ENCODE measurements around the gene JMY.

JMY gene

DNA sequence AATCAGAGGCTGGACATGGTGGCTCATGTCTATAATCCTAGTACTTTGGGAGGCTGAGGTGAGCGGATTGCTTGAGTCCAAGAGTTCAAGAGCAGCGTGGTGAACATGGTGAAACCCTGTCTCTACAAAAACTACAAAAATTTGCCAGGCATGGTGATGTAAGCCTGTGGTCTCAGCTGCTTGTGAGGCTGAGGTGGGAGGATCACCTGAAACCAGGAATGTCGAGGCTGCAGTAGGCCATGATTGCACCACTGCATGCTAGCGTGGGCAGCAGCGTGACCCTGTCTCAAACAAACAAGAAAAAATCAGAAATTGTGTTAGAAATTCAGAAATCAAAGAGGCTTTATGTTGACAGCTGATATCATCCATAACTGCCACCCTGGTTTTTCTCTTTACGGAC lies 21.4 kb downstream of the JMY start:
- peaks cover 26% of the 10 kb centered on the region for H3K36me3 Mint-ChIP-seq
- H3K27me3 Mint-ChIP-seq, result no peaks in the 10 kb centered on the region
- H3K27ac Mint-ChIP-seq, result no peak overlapping the region
- H3K9me3 Mint-ChIP-seq, result peaks cover 7% of the 10 kb centered on the region
- peaks cover 54% of the 10 kb centered on the region for H3K4me1 Mint-ChIP-seq
- no peak for ATAC-seq
- H3K4me3 Mint-ChIP-seq, result no peak overlapping the region

DNA sequence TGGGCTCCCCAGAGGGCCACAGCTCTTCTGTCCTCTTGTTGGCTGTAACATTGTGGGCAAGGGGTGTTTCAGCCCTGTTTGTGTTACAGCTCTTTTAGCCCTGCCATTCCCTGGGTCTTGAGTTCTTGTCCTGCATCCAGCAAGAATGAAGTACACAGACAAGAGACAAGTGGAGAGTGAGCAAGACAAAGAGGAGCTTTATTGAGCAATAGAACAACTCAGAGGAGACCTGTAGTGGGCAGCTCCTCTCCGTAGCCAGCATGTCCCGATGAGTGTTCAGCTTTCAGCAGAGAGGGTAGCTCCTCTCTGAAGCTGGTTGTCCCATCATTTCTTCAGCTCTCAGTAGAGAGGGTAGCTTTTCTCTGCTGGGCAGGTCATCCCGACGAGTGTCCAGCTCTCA lies 22.9 kb downstream of the JMY start:
- H3K27me3 Mint-ChIP-seq, result no peaks in the 10 kb centered on the region
- H3K27ac Mint-ChIP-seq, result no peak overlapping the region
- no peak overlapping the region for H3K4me3 Mint-ChIP-seq
- peaks cover 16% of the 10 kb centered on the region for H3K36me3 Mint-ChIP-seq
- no peak for ATAC-seq
- no peaks in the 10 kb centered on the region for H3K9me3 Mint-ChIP-seq
- peaks cover 50% of the 10 kb centered on the region for H3K4me1 Mint-ChIP-seq

DNA sequence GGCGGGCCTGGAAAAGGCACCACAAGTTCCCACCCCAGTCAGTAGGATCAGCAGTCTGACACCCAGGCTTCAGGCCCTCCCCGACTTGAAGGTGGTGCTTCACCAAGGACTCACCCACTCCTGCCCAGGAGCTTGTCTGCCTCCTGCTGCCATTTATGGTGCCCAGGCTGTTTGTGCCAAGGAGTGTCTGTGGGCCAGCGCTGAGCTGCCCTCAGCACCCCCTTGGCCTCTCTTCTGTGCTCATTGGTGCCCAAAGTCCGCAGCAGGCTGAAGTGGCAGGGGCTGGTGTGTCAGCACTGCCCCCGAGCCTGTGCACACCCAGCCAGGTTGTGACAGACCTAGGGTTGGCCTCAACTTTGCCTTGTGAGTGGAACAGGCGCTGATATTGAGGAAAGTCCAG lies 23.5 kb downstream of the JMY start:
- H3K9me3 Mint-ChIP-seq, result no peaks in the 10 kb centered on the region
- H3K4me3 Mint-ChIP-seq, result no peak overlapping the region
- no peak for ATAC-seq
- H3K36me3 Mint-ChIP-seq, result peaks cover 13% of the 10 kb centered on the region
- H3K4me1 Mint-ChIP-seq, result peaks cover 44% of the 10 kb centered on the region
- H3K27me3 Mint-ChIP-seq, result no peaks in the 10 kb centered on the region
- no peak overlapping the region for H3K27ac Mint-ChIP-seq

DNA sequence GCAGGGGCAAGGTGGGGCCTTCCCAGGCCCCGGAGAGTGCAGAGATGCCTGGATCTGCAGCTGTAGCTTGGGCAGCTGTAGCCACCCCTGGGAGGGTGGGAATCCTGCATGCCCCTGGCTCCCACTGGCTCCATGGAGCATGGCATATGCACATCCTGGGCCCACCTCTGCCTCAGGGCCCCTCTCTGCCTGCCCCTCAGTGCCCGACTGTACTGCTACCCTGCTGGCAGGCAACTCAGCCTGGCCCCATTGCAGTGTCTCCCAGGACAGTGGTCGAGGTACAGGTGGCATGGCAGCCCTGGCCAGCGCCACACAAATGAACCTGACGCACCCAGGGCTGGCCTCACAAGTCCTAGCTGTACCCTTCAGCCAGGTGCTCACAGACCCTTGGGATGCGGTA lies 23.9 kb downstream of the JMY start:
- H3K27ac Mint-ChIP-seq, result no peak overlapping the region
- peaks cover 40% of the 10 kb centered on the region for H3K4me1 Mint-ChIP-seq
- ATAC-seq, result no peak
- peaks cover 9% of the 10 kb centered on the region for H3K36me3 Mint-ChIP-seq
- no peaks in the 10 kb centered on the region for H3K27me3 Mint-ChIP-seq
- no peaks in the 10 kb centered on the region for H3K9me3 Mint-ChIP-seq
- H3K4me3 Mint-ChIP-seq, result no peak overlapping the region

DNA sequence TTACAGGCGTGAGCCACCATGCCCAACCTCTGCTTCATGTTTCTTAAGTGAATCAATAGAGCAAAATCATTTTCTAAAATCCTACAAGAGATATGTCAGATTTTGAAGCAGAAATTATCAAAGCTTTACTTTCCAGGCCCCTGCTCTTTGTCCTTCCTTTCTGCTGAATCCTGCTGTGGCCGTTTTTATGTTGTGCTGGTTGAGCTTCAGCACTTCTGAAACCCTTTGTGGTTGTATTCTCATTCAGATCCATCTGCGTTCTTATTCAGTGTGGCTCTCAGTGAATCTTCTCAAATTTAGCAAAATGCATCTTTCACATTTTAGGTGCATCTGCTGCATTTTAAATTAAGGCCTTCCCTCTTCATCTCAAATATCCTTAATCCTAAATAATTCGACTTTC lies 26.0 kb downstream of the JMY start:
- Mint-ChIP-seq H3K36me3 (no peaks in the 10 kb centered on the region), H3K9me3 (no peaks in the 10 kb centered on the region), H3K27ac (no peak overlapping the region), H3K27me3 (no peaks in the 10 kb centered on the region), H3K4me3 (no peak overlapping the region), H3K4me1 (peaks cover 20% of the 10 kb centered on the region)
- no peak for ATAC-seq

DNA sequence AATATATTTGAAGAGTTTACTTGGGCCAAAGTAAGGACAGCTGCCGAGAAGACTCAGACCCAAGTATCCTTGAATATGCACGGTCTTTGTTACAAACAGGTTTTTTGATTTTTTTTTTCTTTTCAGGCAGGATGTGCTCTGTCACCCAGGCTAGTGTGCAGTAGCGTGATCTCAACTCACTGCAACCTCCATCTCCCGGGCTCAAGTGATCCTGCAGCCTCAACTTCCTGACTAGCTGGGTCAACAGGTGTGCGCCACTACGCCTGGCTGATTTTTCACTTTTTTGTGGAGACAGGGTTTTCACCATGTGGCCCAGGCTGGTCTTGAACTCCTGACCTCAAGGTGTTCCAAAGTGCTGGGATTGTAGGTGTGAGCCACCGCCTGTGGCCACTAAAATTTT lies 27.4 kb downstream of the JMY start:
- Mint-ChIP-seq H3K27ac (no peak overlapping the region), H3K4me3 (no peak overlapping the region), H3K4me1 (peaks cover 20% of the 10 kb centered on the region), H3K36me3 (peaks cover 5% of the 10 kb centered on the region), H3K27me3 (no peaks in the 10 kb centered on the region), H3K9me3 (no peaks in the 10 kb centered on the region)
- ATAC-seq, result peak; percentile 50

DNA sequence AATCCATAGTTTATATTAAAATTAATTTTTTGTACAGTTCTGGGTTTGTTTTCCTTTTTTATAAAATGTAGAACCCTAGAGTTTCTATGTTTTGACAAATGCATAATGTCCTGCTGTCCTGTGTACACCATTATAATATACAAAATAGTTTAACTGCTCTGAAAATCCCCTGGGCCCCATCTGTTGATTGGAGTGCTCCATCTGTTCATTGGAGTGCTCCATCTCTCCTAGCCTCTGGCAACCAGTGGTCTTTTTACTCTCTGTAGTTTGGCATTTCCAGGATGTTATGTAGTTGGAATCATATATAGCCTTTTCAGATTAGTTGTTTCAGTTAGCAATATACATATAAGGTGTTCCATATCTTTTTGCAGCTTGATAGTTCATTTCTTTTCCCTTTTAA lies 31.2 kb downstream of the JMY start:
- no peaks in the 10 kb centered on the region for H3K27me3 Mint-ChIP-seq
- H3K36me3 Mint-ChIP-seq, result peaks cover 18% of the 10 kb centered on the region
- no peak for ATAC-seq
- no peak overlapping the region for H3K27ac Mint-ChIP-seq
- no peak overlapping the region for H3K4me3 Mint-ChIP-seq
- H3K4me1 Mint-ChIP-seq, result peaks cover 29% of the 10 kb centered on the region
- peaks cover 2% of the 10 kb centered on the region for H3K9me3 Mint-ChIP-seq

DNA sequence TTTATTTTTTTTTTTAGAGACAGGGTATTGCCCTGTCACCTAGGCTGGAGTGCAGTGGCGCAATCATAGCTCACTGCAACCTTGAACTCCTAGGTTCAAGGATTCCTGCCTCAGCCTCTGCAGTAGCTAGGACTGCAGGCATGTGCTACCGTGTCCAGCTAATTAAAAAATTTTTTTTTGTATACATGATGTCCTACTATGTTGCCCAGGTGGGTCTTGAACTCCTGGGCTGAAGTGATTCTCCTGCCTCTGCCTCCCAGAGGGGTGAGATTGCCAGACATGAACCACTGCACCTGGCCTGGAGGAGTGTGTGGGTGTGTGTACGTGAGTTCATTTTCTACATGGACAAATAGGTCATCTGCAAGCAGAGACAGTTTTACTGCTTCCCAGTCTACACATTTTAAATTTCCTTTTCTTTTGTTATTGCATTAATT lies 33.8 kb downstream of the JMY start:
- no peak for ATAC-seq
- H3K27me3 Mint-ChIP-seq, result no peaks in the 10 kb centered on the region
- peaks cover 4% of the 10 kb centered on the region for H3K9me3 Mint-ChIP-seq
- peaks cover 28% of the 10 kb centered on the region for H3K4me1 Mint-ChIP-seq
- peaks cover 22% of the 10 kb centered on the region for H3K36me3 Mint-ChIP-seq
- no peak overlapping the region for H3K4me3 Mint-ChIP-seq
- no peak overlapping the region for H3K27ac Mint-ChIP-seq

DNA sequence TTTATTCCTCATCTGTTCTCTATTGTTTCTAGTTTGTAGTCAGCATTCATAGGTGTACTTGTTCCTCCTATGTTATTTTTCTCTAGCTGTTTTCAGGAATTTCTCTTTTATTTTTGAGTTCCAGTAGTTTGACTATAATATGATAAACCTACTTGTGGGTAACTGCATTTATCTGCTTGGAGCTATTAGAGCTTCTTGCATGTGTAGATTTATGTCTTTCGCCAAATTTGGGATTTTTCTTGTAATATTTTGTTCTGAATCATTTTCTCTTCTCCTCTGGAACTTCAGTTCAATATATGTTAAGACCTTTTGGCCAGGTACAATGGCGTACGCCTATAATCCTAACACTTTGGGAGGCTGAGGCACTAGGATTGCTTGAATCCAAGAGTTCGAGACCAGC lies 37.4 kb downstream of the JMY start:
- no peak overlapping the region for H3K27ac Mint-ChIP-seq
- peaks cover 47% of the 10 kb centered on the region for H3K4me1 Mint-ChIP-seq
- no peak for ATAC-seq
- H3K4me3 Mint-ChIP-seq, result no peak overlapping the region
- peaks cover 4% of the 10 kb centered on the region for H3K9me3 Mint-ChIP-seq
- H3K27me3 Mint-ChIP-seq, result no peaks in the 10 kb centered on the region
- H3K36me3 Mint-ChIP-seq, result peaks cover 25% of the 10 kb centered on the region

DNA sequence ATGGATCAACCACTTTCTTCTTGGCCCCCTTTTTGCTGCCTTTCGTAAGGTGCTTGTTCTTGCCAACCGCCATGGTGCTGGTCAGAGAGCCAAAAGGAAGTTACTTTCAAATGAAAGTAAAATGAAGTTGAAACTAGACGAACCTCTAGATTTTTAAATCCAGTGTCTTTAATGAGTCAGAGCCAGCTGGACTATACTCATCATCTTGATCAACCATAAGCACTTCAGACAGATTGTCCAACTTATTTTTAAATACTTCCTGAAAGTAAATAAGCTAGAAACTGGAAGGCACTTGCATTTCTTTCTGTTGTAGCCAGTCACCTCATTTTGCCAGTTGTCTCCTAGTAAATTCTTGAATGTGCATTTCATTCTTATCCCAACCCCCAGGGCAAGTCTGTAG lies 48.9 kb downstream of the JMY start:
- H3K36me3 Mint-ChIP-seq, result peaks cover 40% of the 10 kb centered on the region
- H3K27ac Mint-ChIP-seq, result no peak overlapping the region
- ATAC-seq, result no peak
- no peaks in the 10 kb centered on the region for H3K4me1 Mint-ChIP-seq
- H3K27me3 Mint-ChIP-seq, result no peaks in the 10 kb centered on the region
- H3K4me3 Mint-ChIP-seq, result no peak overlapping the region
- H3K9me3 Mint-ChIP-seq, result no peaks in the 10 kb centered on the region

DNA sequence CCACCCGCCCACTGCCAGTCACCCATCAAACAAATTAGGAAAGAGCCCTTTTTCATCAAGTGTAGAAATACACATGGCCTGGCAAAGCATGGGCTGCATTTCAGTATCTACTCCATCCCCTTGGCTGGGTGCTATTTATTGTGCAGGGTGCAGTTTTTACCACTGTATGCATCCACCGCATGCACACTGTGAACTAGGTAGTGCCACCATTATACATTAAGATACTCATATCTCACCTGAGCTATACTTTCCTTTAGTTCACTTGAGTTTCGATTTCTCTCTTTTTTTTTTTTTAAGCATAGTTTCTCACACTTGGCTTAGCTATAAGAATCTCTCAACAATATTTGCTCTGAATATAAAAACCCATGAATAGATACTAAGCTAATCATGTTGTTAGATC lies 49.4 kb downstream of the JMY start:
- ATAC-seq, result no peak
- Mint-ChIP-seq H3K4me1 (no peaks in the 10 kb centered on the region), H3K27ac (no peak overlapping the region), H3K36me3 (peaks cover 37% of the 10 kb centered on the region), H3K9me3 (no peaks in the 10 kb centered on the region), H3K27me3 (no peaks in the 10 kb centered on the region), H3K4me3 (no peak overlapping the region)

DNA sequence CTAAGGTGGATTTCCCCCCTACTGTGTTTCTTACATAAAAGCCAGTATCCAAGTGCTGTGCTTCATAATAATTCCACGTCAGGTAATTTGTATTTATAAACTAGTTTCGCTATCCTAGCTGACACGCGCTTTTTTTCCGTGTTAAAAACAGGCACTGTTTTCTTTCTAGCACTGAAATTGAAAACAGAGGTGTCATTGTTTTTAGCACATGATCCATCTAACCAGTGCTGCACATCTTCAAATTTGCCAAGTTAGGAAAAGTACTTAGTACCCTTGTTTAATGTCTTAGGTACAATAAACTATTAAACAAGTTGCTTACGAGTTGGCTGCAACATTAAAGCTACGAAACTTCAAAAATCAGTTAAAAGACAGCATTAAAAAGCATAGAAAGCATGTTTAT lies 49.9 kb downstream of the JMY start:
- Mint-ChIP-seq H3K27ac (no peak overlapping the region), H3K9me3 (no peaks in the 10 kb centered on the region), H3K4me3 (no peak overlapping the region), H3K4me1 (no peaks in the 10 kb centered on the region), H3K27me3 (no peaks in the 10 kb centered on the region), H3K36me3 (peaks cover 38% of the 10 kb centered on the region)
- no peak for ATAC-seq

DNA sequence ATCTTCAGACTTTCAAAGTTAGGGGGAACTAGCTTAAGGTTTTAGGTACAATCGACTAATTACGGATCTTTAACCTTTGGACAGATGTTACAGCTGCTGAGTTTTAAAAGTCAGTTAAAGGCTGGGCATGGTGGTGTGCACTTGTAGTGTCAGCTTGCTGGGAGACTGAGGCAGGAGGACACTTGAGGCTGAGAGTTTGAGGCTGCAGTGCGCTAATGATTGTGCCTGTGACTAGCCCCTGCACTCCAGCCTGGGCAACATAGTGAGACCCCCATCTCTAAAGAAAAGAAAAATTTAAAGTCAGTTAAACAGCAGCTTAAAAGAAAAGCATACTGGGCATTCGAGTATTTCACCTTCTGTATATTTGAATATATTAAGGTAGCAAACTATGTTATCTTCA lies 51.4 kb downstream of the JMY start:
- Mint-ChIP-seq H3K36me3 (peaks cover 39% of the 10 kb centered on the region), H3K4me3 (no peak overlapping the region), H3K4me1 (no peaks in the 10 kb centered on the region), H3K27me3 (no peaks in the 10 kb centered on the region), H3K9me3 (no peaks in the 10 kb centered on the region), H3K27ac (no peak overlapping the region)
- no peak for ATAC-seq

DNA sequence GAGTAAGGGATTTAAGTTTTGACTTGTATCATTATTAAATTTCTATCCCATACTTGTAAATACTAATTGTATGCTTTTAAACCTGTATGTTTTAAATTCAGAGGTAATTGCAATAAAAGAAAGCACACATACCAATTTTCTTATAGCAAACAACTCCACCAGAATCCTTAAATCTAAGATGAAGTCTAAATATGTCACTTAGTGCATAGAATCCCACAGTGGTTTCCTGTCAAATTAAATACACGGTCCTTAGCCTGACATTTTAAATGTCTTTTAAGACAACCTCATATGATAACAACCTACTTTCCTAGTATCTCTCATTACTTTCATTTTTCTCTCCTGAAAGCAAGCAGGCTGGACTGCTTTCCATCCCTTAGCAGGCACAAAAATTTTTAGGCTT lies 52.0 kb downstream of the JMY start:
- Mint-ChIP-seq H3K27me3 (no peaks in the 10 kb centered on the region), H3K4me1 (no peaks in the 10 kb centered on the region), H3K36me3 (peaks cover 36% of the 10 kb centered on the region), H3K27ac (no peak overlapping the region), H3K4me3 (no peak overlapping the region), H3K9me3 (no peaks in the 10 kb centered on the region)
- ATAC-seq, result no peak

DNA sequence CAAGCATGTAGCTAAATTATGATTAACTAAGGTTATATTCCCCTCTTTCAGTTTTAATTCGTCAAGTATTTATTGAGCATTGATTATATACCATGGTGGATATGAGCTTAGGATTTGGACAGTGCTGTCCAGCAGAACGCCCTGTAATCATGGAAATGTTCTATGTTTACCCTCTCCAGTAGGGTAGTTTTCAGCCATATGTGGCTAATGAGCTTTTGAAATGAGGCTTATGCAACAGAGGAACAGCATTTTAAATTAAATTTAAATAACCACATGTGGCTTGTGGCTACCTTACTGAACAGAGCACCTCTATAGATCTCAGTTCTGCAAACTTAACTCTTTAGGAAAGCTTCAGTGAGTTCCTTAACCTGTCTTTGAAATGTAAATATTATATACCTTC lies 59.1 kb downstream of the JMY start:
- Mint-ChIP-seq H3K9me3 (no peaks in the 10 kb centered on the region), H3K27ac (no peak overlapping the region), H3K4me1 (no peaks in the 10 kb centered on the region), H3K27me3 (no peaks in the 10 kb centered on the region), H3K36me3 (peaks cover 31% of the 10 kb centered on the region), H3K4me3 (no peak overlapping the region)
- no peak for ATAC-seq

DNA sequence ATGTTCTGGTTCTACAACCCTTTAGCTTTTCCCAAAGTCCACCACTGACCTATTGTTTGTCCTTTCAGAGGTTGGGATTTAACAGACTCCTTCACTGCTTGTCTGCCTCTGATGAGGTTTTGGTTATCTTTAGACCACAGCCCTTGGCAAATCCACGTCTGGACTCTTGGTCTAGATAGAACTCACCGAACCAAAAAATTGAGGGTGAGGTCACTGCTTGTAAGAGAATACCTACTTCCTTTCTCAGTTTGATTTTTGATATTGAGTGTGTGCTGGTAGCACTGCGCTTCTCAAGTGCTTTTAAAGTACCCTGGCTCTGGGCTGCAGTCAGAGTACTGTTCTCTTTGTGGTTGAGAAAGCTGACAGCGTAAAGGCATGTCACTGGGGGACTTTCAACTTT lies 61.7 kb downstream of the JMY start:
- H3K27me3 Mint-ChIP-seq, result no peaks in the 10 kb centered on the region
- ATAC-seq, result no peak
- H3K27ac Mint-ChIP-seq, result no peak overlapping the region
- H3K9me3 Mint-ChIP-seq, result no peaks in the 10 kb centered on the region
- H3K4me1 Mint-ChIP-seq, result no peaks in the 10 kb centered on the region
- H3K4me3 Mint-ChIP-seq, result no peak overlapping the region
- peaks cover 15% of the 10 kb centered on the region for H3K36me3 Mint-ChIP-seq

DNA sequence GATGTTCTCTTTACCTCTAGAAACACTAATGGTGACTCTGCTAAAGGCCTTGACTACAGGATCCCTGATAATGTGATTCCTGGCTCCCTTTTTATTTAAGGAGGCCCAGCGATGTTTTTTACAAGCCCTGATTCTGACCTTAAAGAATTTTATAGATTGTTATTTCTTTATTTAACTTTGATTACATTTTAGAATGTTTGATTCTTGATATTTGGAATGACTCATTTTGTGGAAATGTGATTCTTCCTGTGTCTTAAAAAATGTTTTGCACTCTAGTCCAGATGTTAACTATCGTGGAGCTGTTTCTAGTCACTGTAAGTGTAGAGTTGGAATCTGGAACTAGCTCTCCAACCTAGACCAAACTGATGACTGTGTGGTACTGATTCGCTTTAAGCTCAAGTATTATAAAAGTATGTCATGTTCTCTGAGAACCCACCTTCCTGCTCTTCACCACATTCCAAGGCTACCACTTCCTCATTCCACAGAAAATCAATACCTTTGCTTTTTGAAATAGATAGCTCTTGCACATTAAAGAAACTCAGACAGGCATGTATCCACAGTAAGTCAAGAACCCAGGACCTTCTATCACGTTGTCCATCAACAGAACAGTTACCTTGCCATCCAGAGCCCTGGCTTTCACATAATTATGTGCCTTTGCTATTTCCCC lies 65.2 kb downstream of the JMY start:
- Mint-ChIP-seq H3K27ac (no peak overlapping the region), H3K4me1 (no peaks in the 10 kb centered on the region), H3K4me3 (no peak overlapping the region), H3K36me3 (peaks cover 22% of the 10 kb centered on the region), H3K27me3 (no peaks in the 10 kb centered on the region), H3K9me3 (no peaks in the 10 kb centered on the region)
- ATAC-seq, result no peak

Data from stimulated activated memory B cell treated with anti-CD40 and anti-IgM and Interleukin-4, amounts not matched to agents 10 μg/mL and 1 μg/mL and 100 μg/mL, for 72 hours (primary cell).